Skeletal muscle cell (primary cell): Measurements from ENCODE around the gene EHBP1.
"Not testable (repeated sequence)": the region's sequence is repeated elsewhere in the genome, so short reads cannot be mapped to it uniquely, and the experiment has no call there.

ENCODE experiments used
- DNase-seq: peaks from one replicate; pipeline ENCODE4 v3.0.0-alpha.2; 2010; ENCODE audit warnings: low read depth
- H3K4me3 ChIP-seq: 2 replicates; pipeline ENCODE4 v1.5.1; 2011; ENCODE audit warnings: low read depth, mild to moderate bottlenecking, control low read depth, low read length, moderate library complexity

The EHBP1 gene

GRCh38 chr2:62974999-62975398, 269.5 kb downstream of the EHBP1 start:
- no peak for DNase-seq
- H3K4me3 ChIP-seq, result no peak overlapping the region

- DNase-seq, result no peak
- no peak overlapping the region for H3K4me3 ChIP-seq
Observed at GRCh38 chr2:62991605-62992004, 286.1 kb downstream of the EHBP1 start.

GRCh38 chr2:62992561-62992960, 287.0 kb downstream of the EHBP1 start:
- H3K4me3 ChIP-seq, result no peak overlapping the region
- DNase-seq, result no peak

GRCh38 chr2:62994206-62994605, 288.7 kb downstream of the EHBP1 start:
- no peak for DNase-seq
- no peak overlapping the region for H3K4me3 ChIP-seq

- DNase-seq, result no peak
- no peak overlapping the region for H3K4me3 ChIP-seq
Observed at GRCh38 chr2:62996534-62997186, 291.1 kb downstream of the EHBP1 start.

GRCh38 chr2:62998949-62999348, 293.4 kb downstream of the EHBP1 start:
- DNase-seq, result no peak
- no peak overlapping the region for H3K4me3 ChIP-seq

- DNase-seq, result no peak
- no peak overlapping the region for H3K4me3 ChIP-seq
Observed at GRCh38 chr2:62999905-63000304, 294.4 kb downstream of the EHBP1 start.

GRCh38 chr2:63000801-63001200, 295.3 kb downstream of the EHBP1 start:
- DNase-seq, result no peak
- no peak overlapping the region for H3K4me3 ChIP-seq

- no peak overlapping the region for H3K4me3 ChIP-seq
- DNase-seq, result no peak
Observed at GRCh38 chr2:63001576-63001975, 296.1 kb downstream of the EHBP1 start.

- no peak overlapping the region for H3K4me3 ChIP-seq
- no peak for DNase-seq
Observed at GRCh38 chr2:63003351-63003750, 297.8 kb downstream of the EHBP1 start.

GRCh38 chr2:63007813-63008458, 302.4 kb downstream of the EHBP1 start:
- DNase-seq, result no peak
- H3K4me3 ChIP-seq, result no peak overlapping the region

GRCh38 chr2:63008838-63009237, 303.3 kb downstream of the EHBP1 start:
- no peak overlapping the region for H3K4me3 ChIP-seq
- DNase-seq, result no peak

- DNase-seq, result no peak
- H3K4me3 ChIP-seq, result no peak overlapping the region
Observed at GRCh38 chr2:63009490-63009889, 304.0 kb downstream of the EHBP1 start.

GRCh38 chr2:63012541-63012940, 307.0 kb downstream of the EHBP1 start:
- H3K4me3 ChIP-seq, result no peak overlapping the region
- DNase-seq, result no peak

GRCh38 chr2:63013438-63013837, 307.9 kb downstream of the EHBP1 start:
- DNase-seq, result no peak
- H3K4me3 ChIP-seq, result no peak overlapping the region

GRCh38 chr2:63015389-63015788, 309.9 kb downstream of the EHBP1 start:
- no peak for DNase-seq
- no peak overlapping the region for H3K4me3 ChIP-seq

- no peak overlapping the region for H3K4me3 ChIP-seq
- no peak for DNase-seq
Observed at GRCh38 chr2:63018439-63018838, 312.9 kb downstream of the EHBP1 start.

- not testable (repeated sequence) for DNase-seq, H3K4me3 ChIP-seq
Observed at GRCh38 chr2:63019686-63020085, 314.2 kb downstream of the EHBP1 start.

GRCh38 chr2:63023444-63023843, 317.9 kb downstream of the EHBP1 start:
- no peak overlapping the region for H3K4me3 ChIP-seq
- no peak for DNase-seq

- DNase-seq, result no peak
- no peak overlapping the region for H3K4me3 ChIP-seq
Observed at GRCh38 chr2:63027220-63027619, 321.7 kb downstream of the EHBP1 start.

GRCh38 chr2:63029058-63029457, 323.5 kb downstream of the EHBP1 start:
- H3K4me3 ChIP-seq, result no peak overlapping the region
- no peak for DNase-seq
